Measurements from ENCODE around the gene RPLP1. TPM values are rescaled to one million over a fixed set of nuclear protein-coding genes. Genes with fewer than 3 reads are reported as not detected.

The RPLP1 gene
- polyA plus RNA-seq, 1 donor (not counting 4 experiments of a cell fraction or from before 2014, with no cell fraction given), result 755 TPM

DNA sequence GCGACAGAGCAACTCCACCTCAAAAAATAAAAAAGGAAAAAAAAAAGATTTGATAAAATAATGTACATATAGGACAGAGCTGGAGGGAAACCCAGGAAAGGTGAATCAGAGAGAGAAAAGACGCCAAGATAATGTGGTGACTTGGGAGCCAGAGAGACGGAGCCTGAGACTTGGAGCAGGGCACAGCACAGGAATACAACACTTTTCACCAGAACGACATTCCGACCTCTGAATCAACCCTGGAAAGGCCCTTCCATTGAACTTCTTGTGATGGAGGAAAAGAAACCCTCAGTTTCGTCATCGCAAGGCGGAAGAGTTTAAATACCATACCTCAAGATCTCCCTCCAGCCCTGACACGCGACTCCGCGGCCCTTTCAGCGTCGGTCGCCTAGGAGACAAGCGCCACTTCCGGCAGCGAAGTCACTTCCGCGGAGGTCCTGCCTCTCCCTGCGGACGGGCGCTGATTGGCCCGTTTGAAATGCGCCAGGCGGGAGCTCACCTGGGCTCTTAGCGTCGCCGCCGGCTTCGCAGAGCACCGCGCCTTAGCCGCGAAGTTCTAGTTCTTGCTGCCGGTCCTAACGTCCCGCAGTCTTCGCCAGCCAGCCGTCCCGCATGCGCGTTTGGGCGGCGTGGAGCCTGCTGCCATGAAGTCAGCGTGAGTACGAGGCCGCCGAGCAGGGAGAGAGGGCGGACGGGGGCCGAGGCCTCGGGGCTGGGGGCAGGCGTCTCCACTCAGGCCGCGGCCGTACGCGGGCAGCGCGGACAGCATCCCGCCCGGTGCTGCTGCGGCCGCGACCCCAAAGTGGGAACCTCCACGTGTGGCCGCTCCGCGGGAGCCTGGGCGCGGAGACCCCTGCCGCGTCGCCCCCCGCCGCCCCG lies 38.6 kb upstream of the RPLP1 start, which contains the start of gene KIF23:
Gene KIF23, plus strand, starts transcription at position 528 of the 879 bp plus-strand sequence. Its CDS starts 117 bp downstream, at position 645.
- no peak for TF ChIP-seq EZH2 (IDR thresholded peaks at IDR 0.05; ENCODE audit: low read length)
- TF ChIP-seq, protein P1, sequence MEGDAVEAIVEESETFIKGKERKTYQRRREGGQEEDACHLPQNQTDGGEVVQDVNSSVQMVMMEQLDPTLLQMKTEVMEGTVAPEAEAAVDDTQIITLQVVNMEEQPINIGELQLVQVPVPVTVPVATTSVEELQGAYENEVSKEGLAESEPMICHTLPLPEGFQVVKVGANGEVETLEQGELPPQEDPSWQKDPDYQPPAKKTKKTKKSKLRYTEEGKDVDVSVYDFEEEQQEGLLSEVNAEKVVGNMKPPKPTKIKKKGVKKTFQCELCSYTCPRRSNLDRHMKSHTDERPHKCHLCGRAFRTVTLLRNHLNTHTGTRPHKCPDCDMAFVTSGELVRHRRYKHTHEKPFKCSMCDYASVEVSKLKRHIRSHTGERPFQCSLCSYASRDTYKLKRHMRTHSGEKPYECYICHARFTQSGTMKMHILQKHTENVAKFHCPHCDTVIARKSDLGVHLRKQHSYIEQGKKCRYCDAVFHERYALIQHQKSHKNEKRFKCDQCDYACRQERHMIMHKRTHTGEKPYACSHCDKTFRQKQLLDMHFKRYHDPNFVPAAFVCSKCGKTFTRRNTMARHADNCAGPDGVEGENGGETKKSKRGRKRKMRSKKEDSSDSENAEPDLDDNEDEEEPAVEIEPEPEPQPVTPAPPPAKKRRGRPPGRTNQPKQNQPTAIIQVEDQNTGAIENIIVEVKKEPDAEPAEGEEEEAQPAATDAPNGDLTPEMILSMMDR (optimal IDR thresholded peaks at IDR 0.05 in 1 of 3, IDR thresholded peaks at IDR 0.05 in 1 of 3, conservative IDR thresholded peaks at IDR 0.05 in 1 of 3; ENCODE audit: extremely low read depth in 1 of 3, insufficient read depth in 2 of 3, low read length in 3 of 3), result no peak
- Histone ChIP-seq H3K9me1 (ENCODE audit: control insufficient read depth, extremely low read depth, insufficient read depth, low read length) (peaks cover 2% of the 10 kb centered on the region), H3K9me3 (ENCODE audit: control insufficient read depth, low read depth, low read length) (no peaks in the 10 kb centered on the region), H3K27me3 (ENCODE audit: control insufficient read depth, extremely low read depth, insufficient read depth, low read length) (no peaks in the 10 kb centered on the region), H3K4me3 (ENCODE audit: control insufficient read depth in 2 of 3, extremely low read depth in 1 of 3, insufficient read depth in 2 of 3, low read depth in 1 of 3, low read length in 3 of 3) (peak within 1 kb of the TSS; percentile 84 to 90 (median 86)), H3K4me2 (ENCODE audit: control insufficient read depth, extremely low read depth, insufficient read depth, low read depth, low read length) (peak within 1 kb of the TSS; percentile 75), H3K27ac (ENCODE audit: control insufficient read depth, insufficient read depth, low read length) (peak within 1 kb of the TSS; percentile 65), H3K4me1 (ENCODE audit: control insufficient read depth, extremely low read depth, insufficient read depth, low read length) (peaks cover 23% of the 10 kb centered on the region), H3K36me3 (ENCODE audit: control insufficient read depth in 2 of 2, extremely low read depth in 1 of 2, insufficient read depth in 2 of 2, low read length in 2 of 2) (peaks cover 0 to 13% of the 10 kb centered on the region in 2 experiments), H3K9ac (ENCODE audit: control insufficient read depth, extremely low read depth, insufficient read depth, low read length) (peak within 1 kb of the TSS; percentile 88), H4K20me1 (ENCODE audit: control insufficient read depth, extremely low read depth, insufficient read depth, low read length) (no peaks in the 10 kb centered on the region), H3K79me2 (ENCODE audit: control insufficient read depth, insufficient read depth, low read length) (peaks cover 39% of the 10 kb centered on the region), H2AFZ (ENCODE audit: control insufficient read depth, low read length) (peak within 1 kb of the TSS; percentile 96)
- FAIRE-seq (peak; percentile 41), DNase-seq (ENCODE audit: low read depth, low spot score) (peak; percentile 55)
- dilution Hi-C loops (cut with MboI; ENCODE audit: extremely low pct_ligation_motif_present, low sequenced_read_pairs), result no loop called here

DNA sequence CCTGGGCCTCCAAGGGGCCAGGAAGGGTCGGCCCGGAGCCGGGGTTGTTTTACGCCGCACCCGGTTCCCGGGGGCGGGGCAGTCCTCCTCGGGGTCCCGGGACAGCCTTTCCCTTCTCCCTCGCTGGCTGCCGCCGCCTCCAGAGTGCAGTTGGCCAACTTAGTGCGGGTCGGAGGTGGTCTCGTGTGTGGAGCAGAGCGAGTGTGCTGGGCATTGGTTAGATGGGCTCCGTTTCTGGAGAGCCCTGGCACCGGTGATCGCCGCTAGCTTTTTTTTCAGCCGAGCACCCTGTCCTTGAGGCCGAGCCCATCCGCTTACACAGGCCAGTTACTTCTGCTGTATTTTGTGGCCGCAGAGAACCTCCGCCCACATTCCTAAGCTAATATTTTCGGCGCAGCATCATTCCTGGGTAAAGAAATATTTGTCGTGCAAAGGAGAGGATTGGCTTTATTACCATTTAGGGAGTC lies 37.9 kb upstream of the RPLP1 start:
- Histone ChIP-seq H3K4me3 (ENCODE audit: control insufficient read depth in 2 of 3, extremely low read depth in 1 of 3, insufficient read depth in 2 of 3, low read depth in 1 of 3, low read length in 3 of 3) (peak overlapping the region; percentile 84 to 90 (median 86)), H3K4me2 (ENCODE audit: control insufficient read depth, extremely low read depth, insufficient read depth, low read depth, low read length) (peak overlapping the region; percentile 75), H3K27ac (ENCODE audit: control insufficient read depth, insufficient read depth, low read length) (peak overlapping the region; percentile 65), H4K20me1 (ENCODE audit: control insufficient read depth, extremely low read depth, insufficient read depth, low read length) (no peaks in the 10 kb centered on the region), H3K9ac (ENCODE audit: control insufficient read depth, extremely low read depth, insufficient read depth, low read length) (peak overlapping the region; percentile 88), H2AFZ (ENCODE audit: control insufficient read depth, low read length) (peak overlapping the region; percentile 96), H3K9me3 (ENCODE audit: control insufficient read depth, low read depth, low read length) (no peaks in the 10 kb centered on the region), H3K9me1 (ENCODE audit: control insufficient read depth, extremely low read depth, insufficient read depth, low read length) (peaks cover 2% of the 10 kb centered on the region), H3K79me2 (ENCODE audit: control insufficient read depth, insufficient read depth, low read length) (peaks cover 45% of the 10 kb centered on the region), H3K4me1 (ENCODE audit: control insufficient read depth, extremely low read depth, insufficient read depth, low read length) (peaks cover 23% of the 10 kb centered on the region), H3K36me3 (ENCODE audit: control insufficient read depth in 2 of 2, extremely low read depth in 1 of 2, insufficient read depth in 2 of 2, low read length in 2 of 2) (peaks cover 0 to 16% of the 10 kb centered on the region in 2 experiments), H3K27me3 (ENCODE audit: control insufficient read depth, extremely low read depth, insufficient read depth, low read length) (no peaks in the 10 kb centered on the region)
- FAIRE-seq, result peak; percentile 79
- TF ChIP-seq EZH2 (IDR thresholded peaks at IDR 0.05; ENCODE audit: low read length), result no peak
- TF ChIP-seq, protein P1 (optimal IDR thresholded peaks at IDR 0.05 in 1 of 3, IDR thresholded peaks at IDR 0.05 in 1 of 3, conservative IDR thresholded peaks at IDR 0.05 in 1 of 3; ENCODE audit: extremely low read depth in 1 of 3, insufficient read depth in 2 of 3, low read length in 3 of 3), result no peak
- DNase-seq (ENCODE audit: low read depth, low spot score), result no peak
- dilution Hi-C loops (cut with MboI; ENCODE audit: extremely low pct_ligation_motif_present, low sequenced_read_pairs), result no loop called here
